Measurements from ENCODE around the gene ARPP21.

DNA sequence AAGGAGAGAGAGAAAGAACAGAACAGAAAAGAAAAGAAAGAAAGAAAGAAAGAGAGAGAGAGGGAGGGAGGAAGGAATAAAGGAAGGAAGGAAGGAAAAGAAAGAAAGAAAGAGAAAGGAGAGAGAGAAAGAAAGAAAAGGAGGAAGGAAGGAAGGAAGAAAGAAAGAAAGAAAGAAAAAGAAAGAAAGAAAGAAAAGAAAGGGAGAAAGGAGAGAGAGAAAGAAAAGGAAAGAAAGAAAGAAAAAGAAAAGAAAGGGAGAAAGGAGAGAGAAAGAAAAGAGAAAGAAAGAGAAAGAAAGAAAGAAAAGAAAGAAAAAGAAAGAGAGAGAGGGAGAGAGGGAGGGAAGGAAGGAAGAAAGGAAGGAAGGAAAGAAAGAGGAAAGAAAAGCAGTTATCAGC is 108.8 kb downstream of the ARPP21 start:
- TF ChIP-seq, protein P1, sequence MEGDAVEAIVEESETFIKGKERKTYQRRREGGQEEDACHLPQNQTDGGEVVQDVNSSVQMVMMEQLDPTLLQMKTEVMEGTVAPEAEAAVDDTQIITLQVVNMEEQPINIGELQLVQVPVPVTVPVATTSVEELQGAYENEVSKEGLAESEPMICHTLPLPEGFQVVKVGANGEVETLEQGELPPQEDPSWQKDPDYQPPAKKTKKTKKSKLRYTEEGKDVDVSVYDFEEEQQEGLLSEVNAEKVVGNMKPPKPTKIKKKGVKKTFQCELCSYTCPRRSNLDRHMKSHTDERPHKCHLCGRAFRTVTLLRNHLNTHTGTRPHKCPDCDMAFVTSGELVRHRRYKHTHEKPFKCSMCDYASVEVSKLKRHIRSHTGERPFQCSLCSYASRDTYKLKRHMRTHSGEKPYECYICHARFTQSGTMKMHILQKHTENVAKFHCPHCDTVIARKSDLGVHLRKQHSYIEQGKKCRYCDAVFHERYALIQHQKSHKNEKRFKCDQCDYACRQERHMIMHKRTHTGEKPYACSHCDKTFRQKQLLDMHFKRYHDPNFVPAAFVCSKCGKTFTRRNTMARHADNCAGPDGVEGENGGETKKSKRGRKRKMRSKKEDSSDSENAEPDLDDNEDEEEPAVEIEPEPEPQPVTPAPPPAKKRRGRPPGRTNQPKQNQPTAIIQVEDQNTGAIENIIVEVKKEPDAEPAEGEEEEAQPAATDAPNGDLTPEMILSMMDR (IDR thresholded peaks at IDR 0.05): no peak
- TF ChIP-seq ZFX (IDR thresholded peaks at IDR 0.05; ENCODE audit: borderline replicate concordance): no peak
